Vagina (tissue), 2 donors: ENCODE results near the gene DIAPH2.

Experiments
- CTCF ChIP-seq, 3 experiments: fragments of 450-650 bp in 2 of 3; fragments of 200-600 bp in 1 of 3; sonication (generic) in 1 of 3; IDR thresholded peaks; one replicate each; pipeline ENCODE4 v1.5.1; 2017 to 2019; ENCODE audit warnings: antibody characterized with exemption in 3 of 3, mild to moderate bottlenecking in 2 of 3, moderate library complexity in 2 of 3
- POLR2A ChIP-seq, 2 donors: fragments of 450-650 bp; IDR thresholded peaks; one replicate each; pipeline ENCODE4 v1.6.1; 2017; ENCODE audit warnings: antibody characterized with exemption in 2 of 2, mild to moderate bottlenecking in 2 of 2, moderate library complexity in 2 of 2
- POLR2AphosphoS5 ChIP-seq, 2 donors: sonication (generic); formaldehyde crosslinking; IDR thresholded peaks; one replicate each; pipeline ENCODE4 v1.9.0; 2017; ENCODE audit warnings: antibody characterized with exemption in 2 of 2, mild to moderate bottlenecking in 2 of 2, low read depth in 1 of 2; ENCODE audit not compliant: insufficient read depth in 1 of 2

GRCh38 chrX:97400492-97400891, 715.9 kb downstream of the DIAPH2 start:
- TF ChIP-seq CTCF (IDR thresholded peaks at IDR 0.05) (no peak), POLR2A (IDR thresholded peaks at IDR 0.05) (no peak), POLR2AphosphoS5 (IDR thresholded peaks at IDR 0.05; ENCODE audit: insufficient read depth in 1 of 2, low read depth in 1 of 2) (no peak)
